Keratinocyte (primary cell): ENCODE results near the gene CDC14A.

Source experiments
- EZH2 ChIP-seq: IDR thresholded peaks from one replicate; pipeline ENCODE4 v1.6.1; 2012; ENCODE audit warnings: inconsistent platforms, mild to moderate bottlenecking, low read length, moderate library complexity
- TF ChIP-seq, protein P1 (sequence below), 3 experiments: IDR thresholded peaks in 1 of 3; conservative IDR thresholded peaks in 1 of 3; optimal IDR thresholded peaks in 1 of 3; 2 replicates in 2 of 3; 3 replicates in 1 of 3; pipeline versions ENCODE3 to v1.5.1; 2011; ENCODE audit warnings: low read length in 3 of 3, mild to moderate bottlenecking in 3 of 3, moderate library complexity in 2 of 3, control low read depth in 1 of 3, inconsistent platforms in 1 of 3; ENCODE audit not compliant: insufficient read depth in 2 of 3; ENCODE audit errors: extremely low read depth in 1 of 3

DNA sequence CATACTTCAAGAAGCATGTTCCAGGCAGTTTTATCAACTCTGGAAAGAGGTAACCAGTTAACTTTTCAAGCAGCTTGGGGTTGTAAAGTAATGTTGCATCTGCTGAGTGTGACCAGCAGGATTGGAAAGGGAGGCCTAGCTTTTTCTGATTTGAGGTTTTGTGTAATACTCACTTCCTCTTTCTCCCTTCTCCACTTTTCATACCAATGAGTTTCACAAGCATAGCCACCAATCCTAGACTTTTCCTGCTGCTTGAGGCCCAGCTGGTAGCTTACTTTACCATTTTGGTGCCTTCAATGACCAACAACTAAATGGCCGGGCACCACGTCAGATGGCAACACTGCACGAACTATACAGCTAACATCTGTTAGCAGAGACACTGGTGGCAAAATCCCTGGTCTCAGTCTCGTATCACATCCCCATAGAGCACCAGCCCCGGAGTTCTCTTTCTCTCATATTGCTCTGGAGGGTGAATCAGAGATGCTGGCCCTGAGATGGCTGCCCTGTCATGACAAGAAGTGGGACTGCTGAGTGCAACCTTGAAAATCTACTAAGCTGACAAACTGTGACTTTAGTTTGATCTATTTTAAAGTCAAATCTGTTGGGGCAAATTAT, 170.8 kb downstream of the CDC14A start:
- TF ChIP-seq, protein P1, sequence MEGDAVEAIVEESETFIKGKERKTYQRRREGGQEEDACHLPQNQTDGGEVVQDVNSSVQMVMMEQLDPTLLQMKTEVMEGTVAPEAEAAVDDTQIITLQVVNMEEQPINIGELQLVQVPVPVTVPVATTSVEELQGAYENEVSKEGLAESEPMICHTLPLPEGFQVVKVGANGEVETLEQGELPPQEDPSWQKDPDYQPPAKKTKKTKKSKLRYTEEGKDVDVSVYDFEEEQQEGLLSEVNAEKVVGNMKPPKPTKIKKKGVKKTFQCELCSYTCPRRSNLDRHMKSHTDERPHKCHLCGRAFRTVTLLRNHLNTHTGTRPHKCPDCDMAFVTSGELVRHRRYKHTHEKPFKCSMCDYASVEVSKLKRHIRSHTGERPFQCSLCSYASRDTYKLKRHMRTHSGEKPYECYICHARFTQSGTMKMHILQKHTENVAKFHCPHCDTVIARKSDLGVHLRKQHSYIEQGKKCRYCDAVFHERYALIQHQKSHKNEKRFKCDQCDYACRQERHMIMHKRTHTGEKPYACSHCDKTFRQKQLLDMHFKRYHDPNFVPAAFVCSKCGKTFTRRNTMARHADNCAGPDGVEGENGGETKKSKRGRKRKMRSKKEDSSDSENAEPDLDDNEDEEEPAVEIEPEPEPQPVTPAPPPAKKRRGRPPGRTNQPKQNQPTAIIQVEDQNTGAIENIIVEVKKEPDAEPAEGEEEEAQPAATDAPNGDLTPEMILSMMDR (optimal IDR thresholded peaks at IDR 0.05 in 1 of 3, IDR thresholded peaks at IDR 0.05 in 1 of 3, conservative IDR thresholded peaks at IDR 0.05 in 1 of 3; ENCODE audit: extremely low read depth in 1 of 3, insufficient read depth in 2 of 3, low read length in 3 of 3), result no peak
- no peak for TF ChIP-seq EZH2
